Tibial nerve (tissue), 4 donors: ENCODE measurements around the gene ATP2B3.

ENCODE experiments used
- EP300 ChIP-seq, 2 donors: sonication (generic); formaldehyde crosslinking; IDR thresholded peaks; one replicate each; pipeline ENCODE4 v1.6.1; 2017; ENCODE audit warnings: antibody characterized with exemption in 2 of 2, mild to moderate bottlenecking in 1 of 2
- POLR2A ChIP-seq, 2 donors: fragments of 450-650 bp; IDR thresholded peaks; one replicate each; pipeline ENCODE4 v1.6.1; 2017; ENCODE audit warnings: antibody characterized with exemption in 2 of 2, mild to moderate bottlenecking in 2 of 2, moderate library complexity in 2 of 2
- TF ChIP-seq, protein P1 (sequence below), 5 experiments: fragments of 200-600 bp in 3 of 5; fragments of 450-650 bp in 2 of 5; sonication (generic) in 3 of 5; IDR thresholded peaks; one replicate each; pipeline ENCODE4 v1.5.1; 2016 to 2019; ENCODE audit warnings: antibody characterized with exemption in 5 of 5, mild to moderate bottlenecking in 3 of 5, moderate library complexity in 2 of 5

DNA sequence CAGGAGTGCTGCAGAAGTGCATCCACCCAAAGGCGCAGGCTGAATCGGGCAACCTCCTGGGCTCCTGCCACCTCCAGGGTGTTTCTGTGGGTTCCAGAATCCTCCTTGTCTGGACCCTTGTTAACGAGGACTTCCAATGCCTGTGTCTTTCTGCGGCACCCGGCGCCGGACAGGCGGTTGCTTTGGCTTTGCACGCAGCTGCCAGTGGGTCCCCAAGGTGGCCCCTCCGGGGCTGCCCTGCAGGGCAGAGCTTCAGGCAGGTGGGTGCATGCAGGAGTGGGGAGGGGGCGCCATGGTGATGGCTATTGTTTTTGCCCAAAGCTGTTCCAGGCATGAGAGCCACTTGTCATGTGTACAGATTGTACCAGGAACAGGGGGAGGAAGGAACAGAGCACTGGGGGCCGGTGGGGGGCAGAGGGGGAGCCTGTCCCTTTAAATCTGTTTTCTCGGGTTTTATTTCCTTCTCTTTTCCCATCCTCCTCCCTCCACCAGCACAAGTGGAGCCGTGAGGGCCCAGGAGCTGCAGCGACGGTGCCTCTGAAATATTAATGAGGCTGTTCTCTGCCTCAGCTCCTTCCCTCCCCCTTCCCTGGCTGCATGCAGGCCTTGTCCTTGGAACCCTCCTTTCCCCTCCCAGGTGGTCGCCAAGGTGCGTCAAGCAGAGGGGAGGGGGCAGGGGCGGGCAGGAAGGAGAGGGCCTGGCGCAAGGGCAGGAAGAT is 13.1 kb downstream of the ATP2B3 start:
- TF ChIP-seq, protein P1, sequence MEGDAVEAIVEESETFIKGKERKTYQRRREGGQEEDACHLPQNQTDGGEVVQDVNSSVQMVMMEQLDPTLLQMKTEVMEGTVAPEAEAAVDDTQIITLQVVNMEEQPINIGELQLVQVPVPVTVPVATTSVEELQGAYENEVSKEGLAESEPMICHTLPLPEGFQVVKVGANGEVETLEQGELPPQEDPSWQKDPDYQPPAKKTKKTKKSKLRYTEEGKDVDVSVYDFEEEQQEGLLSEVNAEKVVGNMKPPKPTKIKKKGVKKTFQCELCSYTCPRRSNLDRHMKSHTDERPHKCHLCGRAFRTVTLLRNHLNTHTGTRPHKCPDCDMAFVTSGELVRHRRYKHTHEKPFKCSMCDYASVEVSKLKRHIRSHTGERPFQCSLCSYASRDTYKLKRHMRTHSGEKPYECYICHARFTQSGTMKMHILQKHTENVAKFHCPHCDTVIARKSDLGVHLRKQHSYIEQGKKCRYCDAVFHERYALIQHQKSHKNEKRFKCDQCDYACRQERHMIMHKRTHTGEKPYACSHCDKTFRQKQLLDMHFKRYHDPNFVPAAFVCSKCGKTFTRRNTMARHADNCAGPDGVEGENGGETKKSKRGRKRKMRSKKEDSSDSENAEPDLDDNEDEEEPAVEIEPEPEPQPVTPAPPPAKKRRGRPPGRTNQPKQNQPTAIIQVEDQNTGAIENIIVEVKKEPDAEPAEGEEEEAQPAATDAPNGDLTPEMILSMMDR (IDR thresholded peaks at IDR 0.05) = no peak
- no peak for TF ChIP-seq POLR2A (IDR thresholded peaks at IDR 0.05)
- no peak for TF ChIP-seq EP300 (IDR thresholded peaks at IDR 0.05)
